Hematopoietic multipotent progenitor cell treated with erythropoietin and hydrocortisone succinate and interleukin-3 and kit ligand, for 15 days (in vitro differentiated cells): Measurements from ENCODE around the gene CYB561D2.
"Not testable (repeated sequence)": the region's sequence is repeated elsewhere in the genome, so short reads cannot be mapped to it uniquely, and the experiment has no call there.

Experiments used
- DNase-seq: peaks from one replicate; pipeline ENCODE4 v3.0.0-alpha.2; 2015; ENCODE audit warnings: low spot score

The CYB561D2 gene, protein sequence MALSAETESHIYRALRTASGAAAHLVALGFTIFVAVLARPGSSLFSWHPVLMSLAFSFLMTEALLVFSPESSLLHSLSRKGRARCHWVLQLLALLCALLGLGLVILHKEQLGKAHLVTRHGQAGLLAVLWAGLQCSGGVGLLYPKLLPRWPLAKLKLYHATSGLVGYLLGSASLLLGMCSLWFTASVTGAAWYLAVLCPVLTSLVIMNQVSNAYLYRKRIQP

DNA sequence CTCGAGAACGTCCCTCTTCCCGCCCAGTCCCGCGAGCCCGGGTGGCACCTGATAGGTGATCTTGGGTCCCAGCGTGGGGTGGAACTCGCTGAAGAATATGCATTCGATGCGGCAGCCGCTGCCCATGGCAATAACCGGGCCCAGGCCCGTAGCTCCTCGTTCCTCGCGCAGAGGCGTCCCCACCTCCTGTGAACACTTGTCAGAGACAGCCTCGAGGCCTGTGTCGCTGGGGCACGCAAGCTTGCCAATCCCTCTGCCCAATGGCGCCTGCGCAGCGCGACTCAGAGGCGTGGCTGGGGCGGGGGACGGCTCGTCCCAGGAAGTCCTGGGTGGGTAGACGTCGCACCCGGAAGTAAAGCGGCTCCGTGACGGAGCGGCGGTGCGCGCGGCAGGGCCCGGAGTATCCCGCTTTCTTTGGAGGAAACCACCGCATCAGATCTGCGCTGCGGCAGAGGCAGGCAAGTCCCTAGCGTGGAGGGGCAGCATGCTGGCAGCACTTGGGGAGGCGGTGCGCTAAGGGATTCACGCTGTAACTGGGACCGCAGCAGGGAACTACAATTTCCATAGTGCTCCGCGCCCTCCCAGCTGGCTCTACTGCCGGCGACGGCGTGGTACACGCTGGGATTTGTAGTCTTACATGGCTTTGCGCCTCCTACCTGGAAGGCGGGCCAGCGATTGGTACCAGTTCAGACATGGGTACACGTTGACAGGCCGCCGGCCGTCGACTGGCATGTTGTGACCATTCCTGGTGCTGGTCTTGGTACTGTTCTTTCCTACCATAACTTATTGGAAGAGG lies at the start of gene CYB561D2, which contains the start of gene NPRL2:
Gene CYB561D2, plus strand, starts transcription at position 336 of the 796 bp plus-strand sequence. CDS start 572 bp downstream, outside the sequence.
Gene NPRL2, minus strand, starts transcription at position 249 of the 796 bp plus-strand sequence. Its CDS starts 123 bp downstream, at position 126.
- DNase-seq: peak; percentile 94

DNA sequence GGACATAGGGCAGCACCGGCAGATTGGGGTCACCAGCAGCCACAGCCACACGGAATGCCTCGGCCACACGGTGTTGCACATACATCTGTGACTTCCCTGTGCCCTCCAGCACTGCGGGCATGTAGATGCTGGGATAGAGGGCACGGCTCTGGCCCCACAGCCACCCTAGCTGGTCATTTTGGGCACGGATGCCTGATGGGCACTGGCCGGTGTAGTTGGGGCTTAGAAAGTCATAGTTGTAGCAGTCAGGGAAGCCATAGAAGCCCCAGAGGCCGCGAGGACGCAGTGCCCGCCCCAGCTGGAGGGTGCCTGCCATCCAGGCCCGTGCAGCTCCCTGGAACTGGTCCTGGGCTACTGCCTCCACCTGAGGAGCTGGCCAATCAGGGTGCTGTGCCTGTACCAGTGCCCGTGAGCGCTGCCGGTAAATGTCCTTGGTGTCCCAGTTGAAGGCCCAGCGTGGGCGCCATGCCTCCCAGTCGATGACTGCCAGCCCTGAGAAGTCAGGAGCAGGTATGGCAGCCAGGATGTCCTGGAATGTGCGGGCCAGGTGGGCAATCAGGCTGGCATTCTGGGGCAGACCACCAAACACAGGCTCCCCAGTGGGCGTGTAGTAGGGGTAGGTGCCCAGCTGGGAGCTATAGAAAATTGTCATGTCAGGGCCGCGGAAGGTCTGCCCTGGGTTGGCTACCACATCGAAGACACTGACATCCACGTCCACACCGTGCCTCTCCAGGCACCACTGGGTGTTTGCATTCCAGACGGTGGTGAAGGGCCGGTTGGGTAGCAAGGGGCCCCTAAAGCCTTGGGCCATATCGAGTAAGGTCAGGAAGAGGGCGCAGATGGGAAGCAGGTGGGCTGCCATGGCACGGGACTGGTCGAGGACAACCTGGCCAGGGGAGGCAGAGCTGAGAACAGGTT lies 48.3 kb upstream of the CYB561D2 start:
- no peak for DNase-seq

DNA sequence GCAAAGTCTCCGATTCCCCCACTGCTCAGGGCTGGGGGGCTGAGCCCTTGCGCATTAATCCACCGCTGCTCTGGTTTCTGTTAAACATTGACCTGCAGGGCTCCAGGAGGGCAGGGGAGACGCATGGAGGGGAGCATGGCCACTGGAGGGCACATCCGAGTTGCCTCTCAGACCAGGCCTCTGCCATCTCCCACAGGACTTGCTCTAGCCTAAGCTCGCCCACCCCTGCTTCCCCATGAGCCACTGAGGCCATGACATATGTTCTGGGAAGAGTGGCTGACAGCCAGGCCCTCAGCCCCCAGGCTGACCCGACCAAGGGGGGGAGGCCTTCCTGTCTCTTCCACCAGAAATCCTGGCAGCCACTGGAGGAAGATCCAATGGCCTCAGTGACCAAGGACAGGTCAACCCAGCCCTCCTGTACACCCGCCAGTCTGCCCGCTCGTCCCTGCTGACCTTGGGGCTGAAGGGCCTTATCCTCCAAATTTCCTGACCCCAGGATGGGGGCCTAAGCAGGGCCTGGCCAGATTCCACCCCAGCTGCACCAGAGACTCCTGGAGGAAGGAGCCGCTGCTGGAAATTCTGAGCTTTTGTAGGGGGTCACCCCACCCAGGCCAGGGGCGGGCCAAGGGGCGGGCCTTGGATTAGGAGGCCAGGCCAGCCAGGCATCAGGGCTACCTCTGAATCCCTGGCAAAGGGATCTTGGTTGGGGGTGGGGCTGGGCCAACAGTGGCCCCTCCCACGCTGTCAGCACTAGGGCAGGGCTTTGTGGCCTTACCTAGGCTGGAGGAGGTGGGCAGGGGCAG lies 47.4 kb upstream of the CYB561D2 start, which contains the start of gene HYAL1:
Gene HYAL1, minus strand, starts transcription at position 562 of the 803 bp plus-strand sequence. CDS start 618 bp downstream, outside the sequence.
- DNase-seq: no peak

DNA sequence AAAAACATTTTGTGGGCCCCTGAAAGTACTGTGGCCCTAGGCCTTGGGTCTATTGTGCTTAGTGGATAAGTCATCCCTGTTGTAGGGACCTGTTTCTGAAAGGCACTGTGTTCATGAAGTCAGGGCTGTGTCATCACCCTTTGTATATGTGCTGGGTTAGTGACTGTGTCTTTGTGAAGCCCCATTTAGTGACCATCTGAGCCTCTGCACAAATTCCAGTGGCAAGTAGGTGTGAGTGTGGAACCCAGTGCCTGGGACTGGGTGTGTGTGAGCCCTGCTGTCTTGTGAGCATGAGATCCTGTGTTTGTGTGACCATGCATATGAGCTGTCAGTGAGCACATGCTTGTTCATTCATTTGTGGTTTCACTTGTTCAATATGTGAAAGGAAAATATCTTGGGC lies 46.1 kb upstream of the CYB561D2 start:
- no peak for DNase-seq

DNA sequence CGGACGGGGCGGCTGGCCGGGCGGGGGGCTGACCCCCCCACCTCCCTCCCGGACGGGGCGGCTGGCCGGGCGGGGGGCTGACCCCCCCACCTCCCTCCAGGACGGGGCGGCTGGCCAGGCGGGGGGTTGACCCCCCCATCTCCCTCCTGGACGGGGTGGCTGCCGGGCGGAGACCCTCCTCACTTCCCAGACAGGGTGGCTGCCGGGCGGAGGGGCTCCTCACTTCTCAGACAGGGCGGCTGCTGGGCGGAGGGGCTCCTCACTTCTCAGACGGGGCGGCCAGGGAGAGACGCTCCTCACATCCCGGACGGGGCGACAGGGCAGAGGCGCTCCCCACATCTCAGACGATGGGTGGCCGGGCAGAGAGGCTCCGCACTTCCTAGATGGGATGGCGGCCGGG lies 38.6 kb upstream of the CYB561D2 start:
- DNase-seq: not testable (repeated sequence)

DNA sequence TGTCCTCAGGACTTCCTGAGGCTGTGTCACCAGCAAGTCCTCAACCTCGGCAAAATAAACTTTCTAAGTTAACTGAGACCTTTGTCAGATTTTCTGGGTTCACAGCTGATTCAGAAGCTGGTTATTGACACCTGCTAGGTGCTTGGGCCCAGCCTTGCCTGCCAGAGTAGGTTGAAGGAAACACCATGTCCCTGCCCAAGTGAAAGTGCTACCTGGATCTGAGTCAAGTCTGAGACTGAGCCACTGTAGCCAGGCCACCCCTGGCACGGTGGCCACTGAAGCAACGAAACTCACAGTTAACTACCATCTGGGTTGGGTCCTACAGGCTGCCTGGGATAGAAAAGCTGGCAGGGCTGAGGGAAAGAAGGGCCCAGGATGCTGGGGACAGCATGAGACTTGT lies 36.3 kb upstream of the CYB561D2 start:
- DNase-seq: no peak

DNA sequence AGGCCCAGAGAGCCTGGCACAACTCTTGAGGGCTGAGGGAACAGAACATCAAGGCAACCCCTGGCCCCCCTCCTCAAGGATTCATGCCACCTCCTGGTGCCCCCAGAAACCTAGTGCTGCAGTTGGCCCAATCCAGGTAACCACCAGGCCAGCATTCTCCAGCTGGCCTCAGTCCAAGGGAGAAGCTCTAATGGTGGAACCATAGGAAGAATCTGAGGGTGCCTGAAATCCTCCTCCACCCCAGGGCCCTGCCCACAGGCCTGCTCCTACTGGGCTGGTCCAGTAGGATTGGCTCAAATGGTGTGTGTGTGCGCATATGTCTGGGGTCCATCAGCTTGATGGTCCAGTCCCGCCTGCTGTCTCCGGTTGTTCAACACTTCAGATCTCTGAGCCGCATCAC lies 35.8 kb upstream of the CYB561D2 start:
- no peak for DNase-seq

DNA sequence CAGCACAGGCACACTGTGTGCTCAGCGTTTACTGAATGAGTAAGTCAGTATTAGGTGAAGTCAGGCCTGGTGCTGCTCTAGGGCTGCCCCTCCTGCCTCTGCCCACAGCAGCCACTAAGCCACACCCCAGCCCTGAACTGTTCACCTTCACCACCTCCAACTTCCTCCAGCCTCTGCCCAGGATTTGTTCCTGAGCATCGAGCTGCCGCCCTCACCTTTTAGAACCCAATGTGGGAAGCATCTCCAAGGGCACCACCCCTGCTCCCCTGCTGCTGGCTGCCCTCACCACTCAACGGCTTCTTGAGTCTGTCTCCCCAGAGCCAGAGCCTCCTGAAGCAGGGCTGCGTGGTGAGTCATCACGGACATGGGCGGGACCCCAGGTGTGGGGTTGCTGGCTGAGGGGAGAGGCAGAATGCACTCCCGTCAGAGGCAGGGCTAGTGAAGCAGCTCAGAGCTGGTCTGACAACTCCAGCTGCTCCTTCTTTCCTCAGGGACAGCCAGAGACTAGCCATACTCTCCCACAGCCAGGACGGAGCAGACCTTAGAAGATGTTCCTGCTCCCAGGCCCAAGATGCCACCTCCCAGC lies 33.9 kb upstream of the CYB561D2 start:
- no peak for DNase-seq

DNA sequence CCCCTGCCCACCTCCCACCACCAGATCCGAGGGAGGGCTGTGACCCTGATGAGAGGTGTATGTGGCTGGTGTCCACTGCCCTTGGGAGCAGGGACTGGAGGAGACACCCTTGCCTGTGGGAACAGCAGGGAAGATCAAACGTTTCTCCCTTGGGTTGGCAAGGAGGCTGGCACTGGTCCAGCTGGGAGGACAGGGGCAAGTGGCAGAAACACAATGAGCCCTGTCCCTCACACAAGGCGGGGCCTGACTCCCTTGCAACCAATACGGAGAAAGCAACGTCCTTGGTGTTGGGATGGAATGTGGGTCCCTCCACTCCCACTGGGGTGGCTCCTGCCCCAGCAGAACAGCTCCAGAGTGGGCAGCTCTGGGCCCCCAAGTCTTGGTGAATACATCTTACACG lies 33.4 kb upstream of the CYB561D2 start:
- DNase-seq: no peak

DNA sequence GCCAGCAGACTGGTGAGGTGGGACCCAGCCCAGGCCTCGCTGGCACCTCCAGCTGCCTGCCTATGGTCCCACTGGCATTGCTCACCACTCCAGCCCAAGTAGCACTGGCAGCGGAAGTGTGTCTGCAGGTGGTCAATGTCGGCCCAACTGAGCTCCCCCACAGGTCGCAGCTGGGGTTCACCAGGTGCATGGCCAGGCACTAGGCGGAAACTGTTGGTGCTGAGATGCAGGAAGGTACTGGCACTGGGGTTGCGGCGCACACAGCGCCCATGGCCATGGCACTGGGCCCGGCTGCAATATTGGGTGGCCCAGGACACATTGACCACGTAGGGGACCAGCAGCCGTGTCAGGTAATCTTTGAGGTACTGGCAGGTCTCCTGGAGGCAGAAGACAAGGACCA lies 32.5 kb upstream of the CYB561D2 start:
- no peak for DNase-seq

DNA sequence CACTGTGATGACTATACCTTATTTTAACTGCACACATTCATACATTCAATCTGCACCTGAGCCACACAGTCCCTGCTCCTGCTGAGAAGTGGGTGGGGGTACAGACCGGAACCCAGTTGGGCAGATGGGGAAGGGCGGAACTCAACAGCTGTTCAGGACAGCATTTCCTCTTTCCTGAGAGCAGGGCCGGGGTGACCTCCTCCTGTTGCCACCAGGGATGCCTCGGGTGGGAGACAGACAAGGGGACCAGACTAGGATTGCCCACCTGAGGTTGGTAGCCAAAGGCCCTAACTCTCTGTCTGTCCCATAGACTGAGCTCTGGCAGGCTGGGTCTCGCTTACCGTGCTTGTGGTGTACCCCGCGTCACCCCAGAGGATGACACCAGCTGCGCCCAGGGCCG lies 32.0 kb upstream of the CYB561D2 start:
- DNase-seq: no peak

DNA sequence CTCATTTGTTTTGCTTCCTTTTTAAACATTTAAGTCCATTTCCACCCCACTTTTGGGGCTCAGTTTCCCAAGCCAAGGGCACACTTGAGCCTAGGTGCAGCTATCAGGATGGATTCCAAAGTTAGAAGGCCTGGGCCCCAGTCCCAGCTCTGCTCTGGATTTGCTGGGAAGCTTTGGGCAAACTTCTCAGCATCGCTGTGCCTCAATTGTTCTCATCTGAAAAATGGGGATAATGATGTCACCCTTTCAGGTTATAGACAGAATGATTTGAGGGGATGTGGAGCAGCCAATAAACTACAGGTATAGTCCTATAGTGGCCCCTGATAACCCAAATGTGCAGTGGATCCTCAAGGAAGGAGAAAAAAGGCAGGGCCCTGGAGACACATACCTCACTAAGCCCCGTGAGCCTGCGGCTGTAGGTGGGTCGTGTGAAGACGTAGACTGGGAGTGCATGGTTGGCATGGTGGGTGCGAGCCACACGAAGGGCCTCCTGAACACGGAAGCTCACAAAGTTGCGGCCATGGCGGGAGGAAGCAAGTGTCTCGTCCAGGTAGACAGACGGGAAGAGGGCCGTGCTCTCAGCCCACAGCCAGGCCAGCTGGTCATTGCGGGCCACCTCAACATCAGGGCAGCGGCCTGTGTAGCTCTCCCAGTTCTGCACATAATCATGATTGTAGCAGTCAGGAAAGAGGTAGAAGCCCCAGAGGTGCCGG lies 31.3 kb upstream of the CYB561D2 start:
- no peak for DNase-seq

DNA sequence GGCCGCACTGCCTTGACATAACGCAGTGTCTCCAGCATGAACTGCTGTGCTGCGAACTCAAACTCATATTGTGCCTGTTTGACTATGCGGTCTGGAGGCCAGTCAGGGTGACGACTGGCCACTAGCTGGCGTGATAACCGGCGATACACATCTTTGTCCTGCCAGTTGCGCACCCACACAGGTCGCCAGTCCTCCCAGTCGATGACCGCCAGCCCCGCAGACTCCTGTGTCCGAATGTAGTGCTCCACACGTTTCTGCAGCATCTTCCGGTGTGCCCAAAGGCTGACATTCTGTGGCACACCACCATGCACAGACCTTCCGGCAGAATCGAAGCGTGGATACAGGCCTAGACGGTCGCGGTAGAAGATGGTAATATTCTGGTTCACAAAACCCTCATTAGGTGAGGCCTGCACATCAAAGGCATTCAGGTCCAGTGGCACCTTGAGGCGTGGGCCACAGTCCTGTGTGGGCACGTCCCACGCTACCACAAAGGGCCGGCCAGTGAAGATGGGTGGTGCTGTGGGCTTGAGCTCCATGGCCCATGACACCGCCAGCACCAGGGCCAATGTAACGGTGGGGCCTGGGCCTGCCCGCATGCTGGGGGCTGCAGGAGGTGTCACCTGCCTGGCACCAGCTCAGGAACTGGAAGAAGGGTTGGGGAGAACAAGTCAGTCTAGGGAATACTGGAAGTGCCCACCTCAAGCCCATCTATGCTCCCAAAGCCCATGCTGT lies 30.6 kb upstream of the CYB561D2 start:
- no peak for DNase-seq

DNA sequence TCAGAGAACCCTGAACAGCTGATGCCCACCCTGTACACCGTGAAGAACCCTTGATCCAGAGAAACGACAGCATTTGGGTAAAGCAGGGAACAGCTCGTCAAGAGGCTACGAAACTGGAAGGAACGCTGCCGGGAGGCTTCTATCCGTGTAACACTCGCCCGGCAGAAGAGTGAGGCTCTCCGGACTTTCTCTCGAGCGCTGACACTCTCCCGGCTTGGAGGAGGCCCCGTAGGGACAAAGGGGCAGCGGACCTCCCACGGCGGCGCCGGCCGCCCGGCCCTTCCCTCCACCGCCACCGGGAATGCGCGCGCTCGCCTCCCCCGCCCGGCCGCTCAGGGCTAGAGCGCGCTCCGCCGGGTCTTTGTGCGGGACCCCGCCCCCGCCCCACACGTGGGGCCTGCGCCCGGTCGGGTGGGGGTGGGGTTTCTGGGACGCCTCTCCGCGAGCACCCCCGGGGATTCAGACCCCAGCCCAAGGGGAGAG lies 29.8 kb upstream of the CYB561D2 start:
- DNase-seq: no peak

DNA sequence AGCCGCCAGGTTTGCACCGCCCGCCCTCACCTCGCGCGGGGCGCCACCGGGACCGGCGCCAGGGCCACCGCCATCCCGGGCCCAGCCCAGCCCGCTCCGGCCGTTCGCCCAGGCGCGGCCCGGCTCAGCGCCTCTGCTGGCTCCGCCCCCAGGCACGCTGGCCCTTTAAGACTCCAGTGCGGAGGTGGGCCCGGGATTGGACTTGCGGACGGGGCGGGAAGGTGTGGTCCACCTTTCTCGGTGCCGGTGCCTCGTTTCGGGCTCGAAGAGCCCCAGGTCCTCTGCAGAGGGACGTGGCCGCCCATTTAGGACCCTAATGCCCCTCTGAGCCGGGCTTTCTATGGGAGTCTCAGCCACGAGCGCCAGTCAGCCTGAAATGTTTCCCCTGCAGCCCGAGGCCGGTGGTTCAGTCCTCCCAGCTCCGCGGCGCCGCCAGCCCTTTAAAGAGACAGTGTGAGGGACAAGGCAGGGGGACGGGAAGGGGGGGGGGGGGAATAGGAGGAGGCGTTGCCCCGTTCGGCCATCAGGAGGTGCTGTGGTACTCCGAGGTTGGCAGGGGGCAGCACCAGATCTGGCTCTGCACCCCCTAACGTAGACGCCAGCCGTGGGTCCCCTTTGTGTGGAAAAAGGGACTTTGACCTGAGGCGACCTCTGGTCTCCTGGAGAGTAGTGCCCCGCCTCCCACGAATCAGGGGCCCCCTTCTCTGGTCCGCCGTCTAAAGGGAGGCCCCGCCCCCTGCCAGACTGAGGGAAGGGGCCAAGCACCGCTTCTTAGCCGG lies 29.1 kb upstream of the CYB561D2 start:
- DNase-seq: peak; percentile 87

DNA sequence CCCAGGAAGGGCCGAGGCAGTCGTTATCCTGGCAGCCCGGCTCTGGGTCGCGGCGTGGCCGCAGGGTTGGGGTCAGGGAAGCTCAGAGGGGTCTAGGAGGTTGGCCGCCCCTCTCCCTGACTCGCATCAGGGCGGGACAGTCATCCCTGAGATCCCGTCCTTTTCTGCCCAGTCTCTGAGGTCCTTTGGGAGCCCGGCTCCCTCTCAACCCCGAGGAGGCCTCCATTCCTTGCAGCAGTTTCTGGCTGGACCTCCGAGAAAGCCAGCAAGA lies 28.6 kb upstream of the CYB561D2 start:
- no peak for DNase-seq

DNA sequence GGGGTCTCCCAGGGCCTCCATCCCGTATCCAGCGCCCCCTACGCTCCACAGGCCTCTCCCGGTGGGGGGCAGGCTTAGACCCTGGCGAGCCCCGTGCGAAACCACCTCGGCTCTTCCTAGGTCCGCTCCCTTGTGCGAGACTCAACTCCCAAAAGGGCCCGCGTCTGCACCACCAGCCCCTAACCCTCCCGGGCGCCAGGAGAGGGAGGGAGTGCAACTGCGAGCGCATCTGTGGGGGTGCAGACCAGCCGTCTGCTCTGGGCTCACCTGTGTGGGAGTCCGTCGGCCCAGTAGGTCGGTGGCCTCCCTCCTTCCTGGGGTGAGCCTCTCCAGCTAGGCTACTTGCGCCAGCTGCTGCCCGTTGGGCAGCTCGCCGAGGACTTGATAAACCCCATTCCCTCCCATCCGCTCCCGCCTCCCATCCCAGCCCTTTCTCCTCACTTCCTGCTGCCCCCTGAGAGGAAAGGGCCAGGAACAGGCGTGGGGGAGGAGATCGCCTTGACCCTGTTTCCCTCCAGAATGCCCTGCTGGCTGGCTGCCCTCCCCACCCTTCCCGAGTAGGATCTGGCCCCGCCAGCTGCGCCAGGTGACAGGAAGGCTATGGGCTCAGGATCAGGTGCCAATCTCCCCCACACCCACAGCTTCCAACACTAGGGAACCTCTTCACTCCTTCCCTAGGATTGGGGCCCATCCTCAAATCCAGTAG lies 28.1 kb upstream of the CYB561D2 start, which contains the start of gene HYAL2:
Gene HYAL2, minus strand, starts transcription at position 360 of the 706 bp plus-strand sequence. CDS start 2,256 bp downstream, outside the sequence.
- no peak for DNase-seq

DNA sequence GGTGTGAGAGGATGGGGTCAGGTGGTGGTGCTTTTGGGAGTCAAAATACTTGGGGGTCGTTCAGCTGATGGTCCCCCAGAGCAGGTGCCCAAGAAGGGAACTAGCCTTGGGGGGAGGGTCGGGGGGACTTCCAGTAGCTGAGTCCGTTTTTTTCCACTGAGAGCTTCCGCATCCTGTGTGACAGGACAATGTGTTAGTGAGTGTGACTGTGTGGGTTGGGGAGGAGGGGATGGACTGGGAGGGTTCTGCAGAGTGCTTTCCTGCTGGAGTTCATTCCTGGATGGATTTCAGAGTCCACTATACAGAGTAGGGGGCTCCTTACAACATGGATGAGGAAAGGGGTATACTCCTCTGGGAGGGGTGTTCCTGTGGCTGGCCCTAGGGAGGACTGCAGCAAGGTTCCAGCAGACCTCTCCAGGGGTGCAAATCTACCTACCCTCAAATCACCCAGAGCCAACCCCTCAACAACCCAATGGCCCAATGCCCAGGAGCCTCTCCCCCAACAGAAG lies 27.5 kb upstream of the CYB561D2 start:
- DNase-seq: no peak
